A549 treated with CpdA at 1 μM for 4 hours (cell line): ENCODE data around the gene CFAP251. TPM values are rescaled to one million over a fixed set of nuclear protein-coding genes. Genes with fewer than 3 reads are reported as not detected.

Experiments
- total RNA-seq: library from RNA; stranded (reverse); fragments of 200-300 nt; extraction: Qiagen RNA extraction; gene quantifications from 5 replicates; pipeline ENCODE4 v1.2.3, GENCODE V29; 2022; ENCODE audit warnings: low read depth

CFAP251 gene, protein sequence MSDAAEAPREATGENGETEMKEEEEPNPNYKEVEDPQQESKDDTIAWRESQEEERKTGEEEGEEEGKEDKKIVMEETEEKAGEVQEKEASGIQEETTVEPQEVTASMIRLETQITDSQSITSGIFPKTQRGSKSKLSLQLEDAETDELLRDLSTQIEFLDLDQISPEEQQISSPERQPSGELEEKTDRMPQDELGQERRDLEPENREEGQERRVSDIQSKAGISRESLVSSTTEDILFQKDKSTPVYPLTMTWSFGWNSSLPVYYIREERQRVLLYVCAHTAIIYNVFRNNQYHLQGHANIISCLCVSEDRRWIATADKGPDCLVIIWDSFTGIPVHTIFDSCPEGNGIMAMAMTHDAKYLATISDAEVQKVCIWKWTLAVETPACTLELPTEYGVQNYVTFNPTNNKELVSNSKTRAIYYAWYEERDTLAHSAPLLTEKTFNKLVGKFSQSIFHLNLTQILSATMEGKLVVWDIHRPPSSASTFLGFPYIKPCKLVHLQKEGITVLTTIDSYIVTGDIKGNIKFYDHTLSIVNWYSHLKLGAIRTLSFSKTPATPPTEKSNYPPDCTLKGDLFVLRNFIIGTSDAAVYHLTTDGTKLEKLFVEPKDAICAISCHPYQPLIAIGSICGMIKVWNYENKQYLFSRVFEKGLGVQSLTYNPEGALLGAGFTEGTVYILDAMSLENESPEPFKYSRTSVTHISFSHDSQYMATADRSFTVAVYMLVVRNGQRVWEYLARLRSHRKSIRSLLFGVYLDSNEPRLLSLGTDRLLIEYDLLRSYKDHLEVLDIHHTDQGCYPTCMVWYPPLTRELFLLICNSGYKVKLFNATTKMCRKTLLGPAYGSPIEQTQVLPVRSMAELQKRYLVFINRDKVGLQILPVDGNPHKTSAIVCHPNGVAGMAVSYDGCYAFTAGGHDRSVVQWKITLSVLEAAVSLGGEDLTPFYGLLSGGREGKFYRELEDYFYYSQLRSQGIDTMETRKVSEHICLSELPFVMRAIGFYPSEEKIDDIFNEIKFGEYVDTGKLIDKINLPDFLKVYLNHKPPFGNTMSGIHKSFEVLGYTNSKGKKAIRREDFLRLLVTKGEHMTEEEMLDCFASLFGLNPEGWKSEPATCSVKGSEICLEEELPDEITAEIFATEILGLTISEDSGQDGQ
- total RNA-seq: 0.86 to 1.7 TPM (median 1.4 TPM) in 5 replicates

DNA sequence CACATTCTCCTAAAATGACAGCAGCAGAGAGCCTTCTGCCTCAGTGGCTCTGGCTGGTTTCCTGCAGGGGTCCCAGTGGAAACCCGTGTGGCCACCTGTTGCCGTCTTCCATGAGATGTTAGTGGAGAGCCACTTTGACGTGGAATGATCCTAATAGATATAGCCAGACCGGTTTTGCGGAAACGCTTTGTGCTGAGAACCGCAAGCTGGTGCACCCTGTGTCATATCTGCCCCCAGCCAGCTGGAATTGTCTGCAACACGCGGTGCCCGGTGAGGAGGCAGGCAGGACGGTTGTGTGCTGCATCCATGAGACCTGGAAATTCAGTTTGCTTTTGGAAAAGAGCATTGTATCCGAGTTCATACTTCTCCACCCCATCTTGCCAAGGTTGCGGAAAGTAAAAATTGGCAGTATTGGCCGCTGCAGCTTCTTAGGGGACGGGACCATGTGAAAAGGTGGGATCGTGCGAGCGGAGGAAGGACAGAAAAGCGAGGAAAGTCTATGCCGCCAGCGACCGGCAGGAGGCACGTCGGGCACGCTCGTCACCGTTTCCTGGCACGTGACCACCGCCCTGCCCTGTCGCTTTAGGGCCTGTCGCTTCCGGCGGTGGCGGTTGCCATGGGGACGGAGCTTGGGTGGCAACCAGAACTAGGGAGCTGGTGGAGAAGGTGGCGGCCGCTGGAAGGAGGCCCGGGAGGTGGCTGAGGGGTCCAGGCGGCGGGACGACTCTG lies at the start of gene CFAP251:
Gene CFAP251 (plus strand): TSS at position 643 of the 729 bp plus-strand sequence. CDS start 2,714 bp downstream, outside the sequence.

DNA sequence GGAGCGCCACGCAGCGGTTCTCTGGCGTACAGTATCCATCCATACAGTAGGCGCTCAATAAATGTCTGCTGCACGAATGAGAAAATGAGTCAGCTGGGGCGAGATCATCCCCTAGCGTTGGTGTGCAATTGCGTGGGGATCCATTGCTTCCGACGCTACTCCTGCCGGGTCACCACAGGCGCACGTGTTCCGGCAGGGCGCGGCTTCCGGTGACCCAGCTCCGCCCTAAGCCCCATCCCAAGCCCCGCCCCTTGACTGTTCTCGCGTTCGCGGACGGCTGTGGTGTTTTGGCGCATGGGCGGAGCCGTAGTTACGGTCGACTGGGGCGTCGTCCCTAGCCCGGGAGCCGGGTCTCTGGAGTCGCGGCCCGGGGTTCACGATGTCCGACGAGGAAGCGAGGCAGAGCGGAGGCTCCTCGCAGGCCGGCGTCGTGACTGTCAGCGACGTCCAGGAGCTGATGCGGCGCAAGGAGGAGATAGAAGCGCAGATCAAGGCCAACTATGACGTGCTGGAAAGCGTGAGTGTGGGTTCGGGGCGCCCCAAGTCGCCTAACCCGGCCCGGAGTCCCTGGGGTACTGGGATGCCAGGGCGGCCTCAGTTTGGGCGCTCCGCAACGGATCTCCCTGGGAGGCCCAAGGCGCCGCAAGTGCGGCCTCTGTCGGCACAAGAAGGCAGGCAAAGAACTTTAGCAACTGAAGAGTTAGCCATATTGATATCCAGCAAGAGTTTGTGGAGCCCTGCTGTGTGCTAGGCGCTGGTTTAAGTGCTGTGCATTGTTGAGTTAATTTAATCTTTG lies 29.7 kb upstream of the CFAP251 start, which contains the start of gene PSMD9:
Gene PSMD9 (plus strand): TSS at position 313 of the 796 bp plus-strand sequence. CDS start 67 bp downstream, at position 380.

DNA sequence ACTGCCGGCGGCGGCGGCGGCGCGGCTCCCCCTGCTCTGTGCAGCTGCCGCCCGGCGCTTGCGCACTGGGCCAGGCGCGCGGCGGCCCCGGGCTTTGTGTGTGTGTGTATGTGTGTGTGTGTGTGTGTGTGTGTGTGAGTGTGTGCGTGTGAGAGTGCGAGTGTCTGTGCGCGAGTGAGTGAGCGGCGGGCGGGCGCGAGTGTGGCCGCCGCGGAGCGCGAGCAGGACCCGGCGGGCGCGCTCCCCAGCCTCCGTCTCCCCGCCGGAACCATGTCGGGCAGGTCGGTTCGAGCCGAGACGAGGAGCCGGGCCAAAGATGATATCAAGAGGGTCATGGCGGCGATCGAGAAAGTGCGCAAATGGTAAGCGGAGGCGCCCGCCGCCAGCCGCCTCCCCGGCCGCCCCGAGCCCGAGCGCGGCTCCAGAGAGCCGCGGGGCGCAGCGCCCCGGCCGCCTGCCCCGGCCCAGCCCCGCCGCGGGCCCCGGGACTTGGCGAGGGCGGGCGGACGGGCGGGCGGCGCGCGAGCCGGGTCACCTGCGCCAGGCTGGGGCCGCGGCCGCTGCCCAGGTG lies 103.5 kb downstream of the CFAP251 start, which contains the start of gene BCL7A:
Gene BCL7A (plus strand): TSS at position 63 of the 571 bp plus-strand sequence. CDS start 208 bp downstream, at position 271.

Other genes starting within 250 kb of the CFAP251 start
- gene MORN3, start 248.9 kb upstream of the CFAP251 start, total RNA-seq: 0.07 to 0.39 TPM (median 0.17 TPM) in 4 of 5 replicates, not detected in the other
- gene TMEM120B, start 205.8 kb upstream of the CFAP251 start, total RNA-seq: 9.5 to 11.9 TPM (median 11.3 TPM) in 5 replicates
- gene RHOF, start 124.9 kb upstream of the CFAP251 start, total RNA-seq: 150 to 205 TPM (median 184 TPM) in 5 replicates
- 12.2 to 16.7 TPM (median 14.5 TPM) in 5 replicates for gene SETD1B, start 114.6 kb upstream of the CFAP251 start, total RNA-seq
- gene HPD, start 59.7 kb upstream of the CFAP251 start, total RNA-seq: 1.3 to 1.6 TPM (median 1.5 TPM) in 5 replicates
- 111 to 172 TPM (median 127 TPM) in 5 replicates for gene PSMD9, start 29.8 kb upstream of the CFAP251 start, total RNA-seq
- 9.9 to 13.0 TPM (median 11.4 TPM) in 5 replicates for gene BCL7A, start 103.3 kb downstream of the CFAP251 start, total RNA-seq
- gene MLXIP, start 160.2 kb downstream of the CFAP251 start, total RNA-seq: 22.0 to 31.3 TPM (median 26.0 TPM) in 5 replicates